ENCODE measurements around the gene F2. TPM values are rescaled to one million over a fixed set of nuclear protein-coding genes. Genes with fewer than 3 reads are reported as not detected.
"Not testable (repeated sequence)": the region's sequence is repeated elsewhere in the genome, so short reads cannot be mapped to it uniquely, and the experiment has no call there.

The F2 gene
- total RNA-seq (2014; rRNA removed; shearing (Covaris generic)) = not detected in 2 replicates
- not detected in 2 replicates for polyA plus RNA-seq (2015; cell fraction: cytosol; rRNA removed)
- polyA plus RNA-seq (2015; cell fraction: nucleus; rRNA removed) = not detected in 2 replicates

DNA sequence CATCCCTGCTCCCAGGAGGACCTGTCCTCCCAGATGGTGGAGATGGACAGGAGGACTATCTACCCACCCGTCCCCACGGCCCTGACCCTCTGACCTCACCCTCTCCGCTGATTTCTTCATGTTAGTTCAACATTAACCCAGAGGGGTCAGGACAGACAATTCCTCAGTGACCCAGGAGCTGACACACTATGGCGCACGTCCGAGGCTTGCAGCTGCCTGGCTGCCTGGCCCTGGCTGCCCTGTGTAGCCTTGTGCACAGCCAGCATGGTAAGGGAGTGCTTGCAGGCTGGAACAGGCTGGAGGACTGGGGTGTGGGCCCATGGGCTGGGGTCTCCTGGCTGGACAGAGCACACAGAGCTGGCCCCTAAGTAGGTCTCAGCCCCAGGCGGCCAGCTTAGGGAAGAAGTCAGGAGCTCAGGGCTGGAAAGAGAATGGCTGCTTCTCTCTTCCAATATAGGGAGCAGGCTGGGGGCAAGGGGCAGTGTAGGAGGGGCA is at the start of gene F2:
Gene F2, plus strand, starts transcription at position 166 of the 495 bp plus-strand sequence. Its CDS starts 23 bp downstream, at position 189.
- DNase-seq (ENCODE audit: low read depth, low spot score) = no peak
- in situ Hi-C loops (cut with HindIII; ENCODE audit: low pct_unique_long_range_greater_than_20kb, low sequenced_read_pairs) = no loop called here

DNA sequence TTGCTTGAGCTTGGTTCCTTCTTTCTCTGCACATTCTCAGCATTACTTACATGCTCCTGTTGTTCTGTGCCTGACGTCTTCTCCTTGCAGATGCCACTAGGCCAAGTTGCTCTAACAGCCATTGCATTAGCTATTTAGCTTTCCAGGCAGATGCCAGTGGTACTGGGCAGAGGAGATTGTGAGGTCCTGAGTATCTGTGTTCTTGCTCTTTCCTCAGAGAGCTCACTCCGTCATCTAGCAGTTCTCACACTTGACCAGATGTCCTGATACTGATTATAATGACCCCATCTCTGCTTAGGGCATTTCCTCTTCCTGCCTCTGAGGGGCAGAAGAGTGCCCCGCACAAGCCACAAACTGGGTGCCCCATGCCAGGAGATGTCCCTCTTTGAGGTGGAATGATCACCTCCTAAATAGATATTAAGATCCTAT is 49.3 kb upstream of the F2 start:
- peak; percentile 41 for DNase-seq (ENCODE audit: low read depth, low spot score)
- in situ Hi-C loops (cut with HindIII; ENCODE audit: low pct_unique_long_range_greater_than_20kb, low sequenced_read_pairs) = no loop called here

DNA sequence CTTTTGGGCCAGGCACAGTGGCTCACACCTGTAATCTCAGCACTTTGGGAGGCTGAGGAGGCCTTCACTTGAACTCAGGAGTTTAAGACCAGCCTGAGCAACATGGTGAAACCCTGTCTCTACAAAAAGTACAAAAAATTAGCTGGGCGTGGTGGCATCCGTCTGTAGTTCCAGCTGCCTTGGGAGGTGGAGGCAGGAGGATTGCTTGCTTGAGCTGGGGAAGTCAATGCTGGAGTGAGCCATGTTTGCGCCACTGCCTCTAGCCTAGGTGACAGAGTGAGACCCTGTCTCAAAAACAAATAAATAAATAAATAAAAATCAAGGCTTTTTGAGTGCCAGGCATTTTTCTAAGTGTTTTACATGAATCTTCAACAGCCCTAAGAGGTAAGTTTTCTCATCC is 48.5 kb upstream of the F2 start:
- DNase-seq (ENCODE audit: low read depth, low spot score); in situ Hi-C loops (cut with HindIII; ENCODE audit: low pct_unique_long_range_greater_than_20kb, low sequenced_read_pairs): not testable (repeated sequence)

DNA sequence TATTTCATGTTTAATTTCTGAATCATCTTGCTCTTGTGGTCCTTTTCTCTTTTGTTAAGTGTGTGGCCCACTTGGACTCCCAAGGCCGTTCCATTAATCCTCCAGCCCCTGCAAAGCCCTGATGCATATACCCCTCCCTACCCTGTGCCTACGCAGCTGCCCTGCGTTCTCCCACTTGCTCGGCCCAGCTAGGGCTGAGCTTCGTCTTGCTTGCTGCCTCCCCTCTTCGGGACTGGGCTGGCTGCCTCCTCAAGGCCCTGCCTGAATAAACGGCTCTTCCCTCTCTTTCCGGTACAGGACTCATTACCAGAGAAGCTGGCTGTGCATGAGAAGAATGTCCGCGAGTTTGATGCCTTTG is 47.1 kb upstream of the F2 start:
- in situ Hi-C loops (cut with HindIII; ENCODE audit: low pct_unique_long_range_greater_than_20kb, low sequenced_read_pairs) = no loop called here
- no peak for DNase-seq (ENCODE audit: low read depth, low spot score)

GRCh38 chr11:46672381-46672839 is 46.6 kb upstream of the F2 start:
- in situ Hi-C loops (cut with HindIII; ENCODE audit: low pct_unique_long_range_greater_than_20kb, low sequenced_read_pairs) = no loop called here
- no peak for DNase-seq (ENCODE audit: low read depth, low spot score)

DNA sequence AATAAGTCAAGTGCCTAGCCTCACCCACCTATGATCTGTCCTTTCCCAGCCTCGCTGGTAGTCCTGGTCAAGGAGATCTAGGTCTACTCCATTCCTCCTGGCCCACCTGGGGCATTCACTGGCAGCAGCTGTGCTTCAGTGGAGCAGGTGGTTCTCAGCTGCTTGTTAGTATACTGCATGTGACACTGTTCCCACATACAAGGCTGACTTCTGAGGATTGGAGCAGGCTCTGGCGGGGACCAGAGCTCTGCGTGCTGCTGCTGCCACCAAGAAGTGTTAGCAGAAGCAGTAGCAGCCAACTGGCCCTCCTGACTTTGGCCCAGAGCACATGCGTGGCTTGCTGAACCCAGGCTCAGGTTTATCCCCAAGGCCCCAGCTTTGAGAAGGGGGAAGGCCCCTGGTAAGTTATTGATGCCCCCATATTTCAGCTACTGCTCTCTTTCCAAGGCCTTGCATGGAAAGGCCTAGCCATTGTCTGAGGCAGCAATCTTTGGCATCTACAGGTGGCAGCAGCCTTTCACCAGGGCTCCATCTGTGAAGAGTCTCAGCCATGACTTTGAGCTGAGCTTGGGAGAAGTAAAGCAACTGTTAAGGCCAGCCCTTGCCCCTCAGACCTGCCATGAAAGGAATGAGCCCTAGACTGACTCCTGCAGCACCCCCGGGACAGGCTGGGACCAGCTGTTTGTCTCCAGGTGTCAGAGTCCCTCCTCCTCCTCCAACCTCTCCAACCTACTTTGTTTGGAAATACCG is 45.1 kb upstream of the F2 start:
- no peak for DNase-seq (ENCODE audit: low read depth, low spot score)
- in situ Hi-C loops (cut with HindIII; ENCODE audit: low pct_unique_long_range_greater_than_20kb, low sequenced_read_pairs) = no loop called here

DNA sequence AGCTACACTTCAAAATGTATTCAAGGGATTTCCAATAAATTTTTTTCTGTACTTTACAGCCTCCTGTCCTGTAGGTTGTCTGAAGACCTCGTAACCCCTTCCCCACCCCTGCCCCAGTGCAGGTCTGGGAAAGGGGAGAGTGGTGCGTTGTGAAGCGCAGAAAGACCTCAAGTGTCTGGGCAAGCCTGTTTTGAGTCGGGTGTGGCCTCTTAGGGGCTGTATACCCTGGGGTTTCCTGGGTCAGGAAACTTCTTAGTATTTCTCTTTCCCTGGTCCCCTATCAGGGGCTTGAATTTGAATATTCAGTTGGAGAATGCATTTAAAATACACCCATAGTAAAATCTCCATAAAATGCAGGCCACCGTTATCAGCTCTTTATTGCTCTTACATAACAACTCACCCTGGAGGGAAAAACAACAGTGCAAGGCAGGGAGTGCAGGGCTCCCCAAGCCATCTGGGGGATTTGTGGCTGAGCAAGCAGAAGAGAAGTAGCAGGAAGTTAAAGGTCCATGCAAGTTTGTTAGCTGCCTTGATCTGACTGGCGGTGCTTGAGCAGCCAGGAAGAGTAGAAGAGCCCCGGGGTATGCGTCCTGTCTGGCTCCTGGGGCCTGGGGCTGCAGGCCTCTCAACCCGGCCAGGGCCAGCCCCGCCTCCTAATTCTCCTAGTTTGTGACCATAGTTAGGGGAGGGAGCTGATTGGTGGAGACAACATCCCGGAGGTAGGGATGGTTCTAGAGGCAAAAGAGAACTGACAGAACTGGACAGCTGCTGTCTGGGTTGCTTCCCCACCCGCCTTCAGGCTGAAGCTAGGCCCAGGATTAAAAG is 44.3 kb upstream of the F2 start:
- in situ Hi-C loops (cut with HindIII; ENCODE audit: low pct_unique_long_range_greater_than_20kb, low sequenced_read_pairs) = no loop called here
- peak; percentile 44 for DNase-seq (ENCODE audit: low read depth, low spot score)

DNA sequence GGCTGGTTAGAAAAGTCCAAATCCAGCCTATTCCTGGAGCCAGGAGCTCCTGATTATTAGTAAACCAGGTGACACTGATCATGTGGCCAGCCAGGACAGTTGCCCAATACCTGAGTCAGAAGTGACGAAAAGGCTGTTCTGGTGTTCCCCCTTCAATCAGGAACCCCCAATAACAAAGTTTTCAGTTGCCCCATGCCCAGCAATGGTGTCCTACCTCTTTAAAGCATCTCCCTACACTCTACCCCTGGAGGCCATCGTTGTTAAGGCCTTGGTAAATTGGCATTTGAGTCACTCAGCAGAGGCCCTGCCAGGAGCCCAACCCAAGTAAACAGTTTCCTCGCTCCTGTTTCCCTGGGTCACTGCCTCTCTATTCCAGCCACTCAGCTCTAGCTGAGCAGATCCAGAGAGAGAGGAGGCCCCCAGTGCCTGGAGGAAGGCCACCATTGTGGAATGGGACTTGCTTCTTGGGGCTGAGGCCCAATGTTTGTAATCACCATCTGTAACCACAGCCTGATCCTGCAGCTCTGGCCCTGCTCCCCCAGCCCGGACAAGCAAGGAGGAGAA is 43.6 kb upstream of the F2 start:
- peak; percentile 20 for DNase-seq (ENCODE audit: low read depth, low spot score)

DNA sequence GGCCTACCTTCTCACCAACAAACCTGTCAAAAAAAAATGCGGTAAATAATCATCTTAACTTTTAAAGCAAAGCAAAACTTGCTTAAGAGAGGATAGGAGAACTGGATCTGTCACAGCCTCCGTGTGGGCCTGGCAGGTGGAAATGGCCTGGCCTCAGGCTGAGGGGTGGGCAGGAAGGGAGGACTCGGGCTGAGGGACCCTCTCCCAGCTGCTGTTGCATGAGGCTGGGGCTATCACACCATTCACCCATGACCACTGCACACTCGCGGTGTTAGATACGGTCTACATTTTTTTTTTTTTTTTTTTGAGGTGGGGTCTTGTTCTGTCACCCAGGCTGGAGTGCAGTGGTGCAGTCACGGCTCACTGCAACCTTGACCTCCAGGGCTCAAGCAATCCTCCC is 43.1 kb upstream of the F2 start:
- in situ Hi-C loops (cut with HindIII; ENCODE audit: low pct_unique_long_range_greater_than_20kb, low sequenced_read_pairs) = no loop called here
- DNase-seq (ENCODE audit: low read depth, low spot score) = no peak

More for the DNA sequence above, 43.6 kb upstream of the F2 start:
- in situ Hi-C loops (cut with HindIII; ENCODE audit: low pct_unique_long_range_greater_than_20kb, low sequenced_read_pairs) = no loop called here

DNA sequence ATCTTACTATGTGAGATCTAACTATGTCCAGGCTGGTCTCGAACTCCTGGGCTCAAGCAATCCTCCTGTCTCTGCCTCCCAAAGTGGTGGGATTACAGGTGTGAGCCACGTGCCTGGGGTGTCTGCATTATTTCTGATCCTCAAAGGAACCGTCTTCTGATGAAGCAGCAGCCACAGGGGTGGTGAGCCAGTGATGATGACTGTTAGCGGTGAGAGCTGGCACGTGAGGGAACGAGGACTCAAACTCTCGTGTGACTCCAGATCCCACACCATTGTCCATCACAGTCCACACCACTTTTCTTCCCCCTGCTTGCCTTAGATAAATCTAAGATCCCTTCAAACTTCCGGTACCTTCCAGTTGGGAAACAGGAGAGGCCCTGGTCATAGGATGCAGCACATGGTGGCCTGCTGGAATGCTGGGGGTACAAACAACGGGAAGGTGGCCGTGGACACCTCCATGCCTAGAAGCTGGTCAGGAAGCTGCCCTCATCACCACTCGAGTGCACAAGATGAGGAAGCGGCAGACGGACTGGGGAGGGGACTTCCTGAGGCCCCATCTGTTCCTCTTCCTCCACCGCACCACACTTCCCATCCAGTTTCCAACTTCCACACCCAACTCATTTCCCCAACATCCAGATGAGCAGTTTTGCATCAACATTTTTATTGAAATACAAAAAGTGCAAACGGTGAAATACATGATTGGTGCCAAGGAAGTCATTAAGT is 42.4 kb upstream of the F2 start:
- in situ Hi-C loops (cut with HindIII; ENCODE audit: low pct_unique_long_range_greater_than_20kb, low sequenced_read_pairs) = no loop called here
- DNase-seq (ENCODE audit: low read depth, low spot score) = no peak

DNA sequence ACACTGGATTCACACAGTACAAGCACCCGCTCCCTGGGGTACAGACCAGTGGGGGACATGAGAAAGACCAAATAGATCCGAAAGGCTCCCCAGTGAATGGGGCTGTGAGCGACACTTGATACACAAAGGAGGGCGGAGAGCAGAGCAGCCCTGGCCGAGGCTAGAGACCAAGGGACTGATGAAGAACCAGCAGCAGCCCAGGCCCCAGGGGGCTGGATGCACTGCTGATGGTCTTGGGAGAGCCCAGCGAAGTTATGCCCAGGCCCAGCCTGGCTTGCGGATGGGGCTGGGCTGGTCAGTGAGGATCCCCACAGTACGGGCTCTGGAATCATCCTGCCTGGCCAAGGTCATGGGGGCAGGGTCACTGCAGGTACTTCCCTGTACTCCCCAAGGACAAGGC is 41.8 kb upstream of the F2 start:
- DNase-seq (ENCODE audit: low read depth, low spot score) = no peak
- in situ Hi-C loops (cut with HindIII; ENCODE audit: low pct_unique_long_range_greater_than_20kb, low sequenced_read_pairs) = no loop called here

DNA sequence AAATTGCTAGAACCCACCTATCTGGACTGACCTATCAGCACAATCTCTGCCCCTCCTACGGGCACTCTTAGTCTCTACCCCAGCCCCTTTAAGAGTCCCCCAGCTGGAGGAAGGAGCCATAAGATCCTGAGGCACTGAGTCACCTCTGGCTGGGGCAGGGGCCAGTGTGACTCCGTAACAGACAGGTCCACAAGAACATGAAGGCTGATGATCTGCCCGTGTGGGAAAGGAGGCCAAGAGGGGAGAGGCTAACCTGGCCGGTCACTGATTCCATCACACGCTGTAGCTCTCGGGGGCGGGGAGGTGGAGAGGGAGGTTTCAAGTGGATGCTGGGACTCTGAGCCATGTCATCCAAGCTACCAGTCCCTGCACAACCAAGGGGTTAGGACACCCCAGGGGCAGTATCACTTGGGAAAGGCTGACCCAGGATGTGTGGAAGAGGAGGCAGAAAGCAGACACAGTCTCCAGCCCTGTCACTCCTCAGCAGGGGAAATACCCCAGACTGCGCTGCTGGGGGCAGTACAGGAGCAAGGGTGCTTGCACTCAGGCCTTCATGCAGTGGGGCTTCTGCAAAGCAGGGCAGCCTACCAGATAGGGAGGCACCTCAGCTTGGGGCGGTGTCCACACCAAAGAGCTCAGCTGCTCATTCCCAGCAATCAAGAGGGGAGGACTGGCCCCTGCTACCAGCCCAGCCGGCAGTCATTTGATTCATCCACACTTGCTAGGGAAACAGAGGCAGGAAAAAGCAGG is 40.8 kb upstream of the F2 start:
- no peak for DNase-seq (ENCODE audit: low read depth, low spot score)
- in situ Hi-C loops (cut with HindIII; ENCODE audit: low pct_unique_long_range_greater_than_20kb, low sequenced_read_pairs) = no loop called here

DNA sequence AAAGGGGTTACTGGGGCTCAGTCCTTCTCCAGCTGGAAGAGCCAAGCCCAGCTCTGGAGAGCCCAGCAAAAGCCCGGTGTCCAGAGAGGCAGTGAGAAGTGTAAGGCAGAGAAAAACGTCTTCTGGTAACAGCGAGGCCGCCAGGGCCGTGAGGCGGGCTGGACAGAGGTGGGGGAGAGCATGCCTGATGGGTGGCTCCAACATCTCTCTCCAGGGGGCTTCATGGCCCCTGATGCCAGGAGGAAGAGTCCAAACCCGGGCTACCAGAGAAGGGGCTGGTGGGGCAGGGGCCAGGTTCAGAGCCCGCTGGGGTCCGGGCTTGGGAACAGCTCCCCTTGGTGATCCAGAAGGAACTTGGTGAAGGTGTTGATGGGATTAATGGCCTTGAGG is 40.3 kb upstream of the F2 start:
- DNase-seq (ENCODE audit: low read depth, low spot score) = no peak
- in situ Hi-C loops (cut with HindIII; ENCODE audit: low pct_unique_long_range_greater_than_20kb, low sequenced_read_pairs) = no loop called here

GRCh38 chr11:46679241-46680163 is 39.5 kb upstream of the F2 start:
- in situ Hi-C loops (cut with HindIII; ENCODE audit: low pct_unique_long_range_greater_than_20kb, low sequenced_read_pairs) = no loop called here
- DNase-seq (ENCODE audit: low read depth, low spot score) = no peak

DNA sequence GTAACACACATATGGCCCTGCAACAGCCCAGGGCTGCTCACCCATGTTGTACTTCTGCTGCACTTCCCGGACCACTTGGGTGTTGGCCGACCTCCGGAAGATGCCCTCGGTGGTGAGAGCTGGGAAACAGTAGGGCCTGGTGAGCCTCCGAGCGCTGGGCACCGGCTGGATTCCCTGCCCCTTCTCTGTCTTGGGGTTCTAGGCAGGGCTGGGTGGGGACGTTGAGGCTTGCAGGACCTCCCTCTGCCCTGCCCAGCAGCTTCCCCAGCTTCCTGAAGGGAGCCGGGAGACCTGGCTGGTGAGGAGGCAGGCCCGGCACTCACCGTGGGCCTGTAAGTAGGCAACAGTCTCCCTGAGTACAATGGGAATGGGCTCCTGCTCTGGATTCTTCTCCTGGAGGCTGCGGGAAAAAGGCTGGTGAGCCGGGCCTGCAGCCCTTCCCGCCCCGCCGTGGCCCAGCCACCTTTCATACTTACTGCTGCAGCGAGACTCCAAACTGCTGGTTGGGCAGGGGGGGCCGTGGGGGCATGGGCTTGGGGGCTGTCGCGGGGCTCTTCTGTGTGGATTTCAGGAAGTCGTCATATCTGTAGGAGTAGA is 38.8 kb upstream of the F2 start:
- no peak for DNase-seq (ENCODE audit: low read depth, low spot score)
- in situ Hi-C loops (cut with HindIII; ENCODE audit: low pct_unique_long_range_greater_than_20kb, low sequenced_read_pairs) = no loop called here

GRCh38 chr11:46680815-46681214 is 38.2 kb upstream of the F2 start:
- no peak for DNase-seq (ENCODE audit: low read depth, low spot score)
- in situ Hi-C loops (cut with HindIII; ENCODE audit: low pct_unique_long_range_greater_than_20kb, low sequenced_read_pairs) = no loop called here
